GM21723 (cell line): ENCODE results near the gene JMJD1C.
A peak's percentile ranks its signal among the peaks of the same experiment; 100 is the strongest.

Experiments
- ATAC-seq: cut with Tn5 transposase; IDR thresholded peaks from one replicate; pipeline ENCODE4 v1.9.1; 2021; ENCODE audit warnings: mild to moderate bottlenecking, moderate library complexity; ENCODE audit not compliant: unreplicated experiment

The JMJD1C gene

DNA sequence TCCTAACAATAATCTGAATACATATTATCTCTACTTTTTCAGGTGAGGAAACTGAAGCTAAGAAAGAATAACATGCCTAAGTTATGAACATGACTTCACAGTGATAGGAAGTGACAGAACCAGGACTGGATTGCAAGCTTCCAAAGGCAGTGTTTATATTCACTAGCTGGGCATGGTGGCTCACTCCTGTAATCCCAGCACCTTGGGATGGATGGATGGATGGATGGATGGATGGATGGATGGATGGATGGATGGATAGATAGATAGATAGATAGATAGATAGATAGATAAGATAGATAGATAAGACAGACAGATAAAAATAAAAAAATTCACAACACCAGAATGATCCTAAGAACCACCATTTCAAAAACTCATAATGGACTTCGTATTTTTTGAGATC lies 18.2 kb upstream of the JMJD1C start:
- ATAC-seq: no peak

DNA sequence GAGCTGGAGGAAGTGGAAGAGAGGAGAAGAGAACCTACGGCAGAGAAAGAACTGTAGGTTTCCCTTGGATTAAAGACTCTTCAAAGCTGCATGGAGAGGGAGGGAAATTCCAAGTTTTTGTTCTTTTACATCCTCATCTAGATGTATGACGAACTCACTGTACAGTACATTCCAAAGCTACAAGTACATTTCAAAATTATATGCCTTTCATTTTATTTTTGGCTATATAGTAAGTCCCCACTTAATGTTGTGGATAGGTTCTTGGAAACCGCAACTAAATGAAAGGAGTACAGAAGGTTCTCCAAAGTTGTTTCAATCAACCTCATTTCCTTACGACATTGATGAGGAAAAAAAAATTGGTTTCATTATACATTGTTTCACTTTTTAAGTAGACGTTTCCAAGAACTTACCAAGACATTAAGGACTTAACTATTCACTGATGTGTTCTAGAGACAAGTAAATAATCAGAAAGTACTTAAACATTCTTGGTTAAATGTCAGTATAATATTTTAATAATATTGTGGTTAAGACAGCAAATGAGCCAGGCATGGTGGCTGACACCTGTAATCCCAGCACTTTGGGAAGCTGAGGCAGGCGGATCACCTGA lies 16.1 kb upstream of the JMJD1C start:
- no peak for ATAC-seq

DNA sequence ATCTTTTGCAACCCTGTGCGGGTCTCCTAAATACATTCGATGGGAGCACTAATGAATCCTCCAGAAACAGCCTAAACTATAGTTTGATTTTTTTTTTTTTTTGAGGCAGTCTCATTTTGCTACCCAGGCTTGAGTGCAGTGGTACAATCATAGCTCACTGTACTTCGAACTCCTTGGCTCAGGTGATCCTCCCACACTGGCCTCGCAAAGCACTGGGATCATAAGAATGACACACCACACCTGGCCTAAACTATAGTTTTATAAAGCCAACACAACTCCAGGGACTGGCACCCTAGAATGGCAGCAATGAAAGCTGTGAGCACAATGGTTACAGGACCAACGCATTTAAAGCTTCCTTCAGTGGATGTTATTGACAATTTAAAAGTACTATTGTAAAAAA lies 14.5 kb upstream of the JMJD1C start:
- no peak for ATAC-seq

DNA sequence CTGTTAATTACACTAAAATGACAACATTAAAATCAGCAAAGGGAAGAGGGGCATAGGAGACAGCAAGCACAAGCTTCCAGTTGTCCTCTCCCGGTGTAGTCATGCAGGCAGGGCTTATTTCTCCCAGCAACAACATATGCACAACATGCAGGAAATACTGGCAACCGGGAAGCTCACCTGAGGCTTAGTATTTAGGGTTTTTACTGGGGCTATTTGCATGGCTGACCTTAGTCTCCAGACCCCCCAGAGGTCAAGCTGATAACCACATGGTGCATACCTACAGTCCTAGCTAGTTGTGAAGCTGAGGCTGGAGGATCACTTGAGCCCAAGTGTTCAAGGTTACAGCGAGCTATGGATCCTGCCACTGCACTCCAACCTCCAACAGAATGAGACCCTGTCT lies 12.8 kb upstream of the JMJD1C start:
- ATAC-seq: no peak

DNA sequence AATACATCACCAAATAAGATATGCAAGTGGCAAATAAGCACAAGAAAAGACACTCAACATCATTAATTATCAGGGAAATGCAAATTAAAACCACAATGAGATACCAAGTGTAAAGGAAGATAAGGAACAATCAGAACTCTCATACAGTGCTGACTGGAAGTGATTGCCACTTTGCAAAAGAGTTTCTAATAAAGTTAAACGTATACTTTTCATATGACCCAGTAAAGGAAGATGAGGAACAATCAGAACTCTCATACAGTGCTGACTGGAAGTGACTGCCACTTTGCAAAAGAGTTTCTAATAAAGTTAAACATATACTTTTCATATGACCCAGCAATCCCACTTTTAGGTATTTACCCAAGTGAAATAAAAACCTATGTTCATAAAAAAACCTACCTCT lies 12.2 kb upstream of the JMJD1C start:
- no peak for ATAC-seq

DNA sequence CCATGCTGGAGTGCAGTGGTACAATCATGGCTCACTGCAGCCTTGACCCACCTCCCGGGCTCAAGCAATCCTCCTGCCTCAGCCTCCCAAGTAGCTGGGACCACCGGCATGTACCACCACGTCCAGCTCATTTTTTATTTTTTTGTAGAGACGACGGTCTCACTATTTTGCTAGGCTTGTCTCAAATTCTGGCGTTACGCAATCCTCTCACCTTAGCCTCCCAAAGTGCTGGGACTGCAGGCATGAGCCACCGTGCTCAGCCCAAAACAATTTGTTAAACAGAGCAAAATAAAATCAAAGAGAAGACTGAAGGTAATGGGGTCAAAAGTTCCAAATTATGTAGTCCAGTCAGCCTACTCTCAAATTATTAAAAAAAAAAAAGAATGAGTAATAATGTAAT lies 8.7 kb upstream of the JMJD1C start:
- ATAC-seq: no peak

DNA sequence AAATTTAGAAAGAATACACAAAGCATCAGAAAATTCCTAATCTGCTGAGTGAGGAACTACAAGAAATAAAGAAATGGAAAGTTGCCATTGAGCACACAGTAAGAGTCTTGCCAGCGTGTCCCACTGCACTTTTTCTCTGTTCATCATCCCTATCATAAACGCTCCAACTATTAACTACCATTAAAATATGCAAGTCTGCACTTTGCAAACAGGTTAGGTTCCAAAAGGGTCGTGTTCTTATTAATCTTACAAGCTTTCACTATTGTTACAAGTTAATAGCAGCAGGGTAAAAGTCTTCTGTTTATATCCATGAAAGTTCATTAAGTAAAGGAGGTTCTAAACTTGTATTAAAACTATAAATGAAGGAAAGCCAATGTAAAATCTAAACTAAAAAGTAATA lies 5.2 kb upstream of the JMJD1C start:
- no peak for ATAC-seq

DNA sequence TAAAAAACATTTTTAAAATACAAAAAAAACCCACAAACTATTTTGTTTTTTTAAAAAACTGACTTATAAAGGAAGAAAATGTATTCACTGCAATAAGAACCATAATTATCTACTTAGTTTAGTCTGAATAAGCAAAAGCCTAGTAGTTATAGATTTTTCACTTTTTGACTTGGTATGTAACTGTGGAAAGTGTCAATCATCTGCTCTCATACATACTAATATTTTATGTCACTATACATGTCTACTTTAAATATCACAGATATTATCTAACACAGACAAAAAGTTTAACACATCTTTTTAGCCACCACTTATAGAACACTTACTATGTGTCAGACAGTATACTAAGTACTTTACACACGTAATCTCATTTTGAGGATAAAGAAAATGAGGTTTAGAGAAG lies 3.2 kb upstream of the JMJD1C start:
- no peak for ATAC-seq

DNA sequence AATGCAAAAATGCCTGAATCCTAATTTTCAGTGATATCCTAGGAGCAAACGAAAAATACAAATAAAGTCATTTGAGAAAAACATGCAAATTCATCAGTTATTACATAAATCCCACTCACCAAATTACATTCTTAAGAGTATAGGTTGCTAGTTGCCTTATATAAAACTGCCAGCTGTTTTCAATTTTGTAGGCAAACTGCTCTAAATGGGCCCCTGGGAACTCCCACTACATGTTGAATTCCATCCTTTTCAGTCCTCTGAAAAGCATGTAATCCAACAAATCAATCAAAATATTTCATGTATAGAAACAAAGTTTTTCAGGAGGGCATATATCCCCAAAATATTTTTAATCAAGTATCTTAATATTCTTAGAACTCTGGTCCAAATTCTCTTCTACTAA lies 2.1 kb upstream of the JMJD1C start:
- ATAC-seq: no peak

DNA sequence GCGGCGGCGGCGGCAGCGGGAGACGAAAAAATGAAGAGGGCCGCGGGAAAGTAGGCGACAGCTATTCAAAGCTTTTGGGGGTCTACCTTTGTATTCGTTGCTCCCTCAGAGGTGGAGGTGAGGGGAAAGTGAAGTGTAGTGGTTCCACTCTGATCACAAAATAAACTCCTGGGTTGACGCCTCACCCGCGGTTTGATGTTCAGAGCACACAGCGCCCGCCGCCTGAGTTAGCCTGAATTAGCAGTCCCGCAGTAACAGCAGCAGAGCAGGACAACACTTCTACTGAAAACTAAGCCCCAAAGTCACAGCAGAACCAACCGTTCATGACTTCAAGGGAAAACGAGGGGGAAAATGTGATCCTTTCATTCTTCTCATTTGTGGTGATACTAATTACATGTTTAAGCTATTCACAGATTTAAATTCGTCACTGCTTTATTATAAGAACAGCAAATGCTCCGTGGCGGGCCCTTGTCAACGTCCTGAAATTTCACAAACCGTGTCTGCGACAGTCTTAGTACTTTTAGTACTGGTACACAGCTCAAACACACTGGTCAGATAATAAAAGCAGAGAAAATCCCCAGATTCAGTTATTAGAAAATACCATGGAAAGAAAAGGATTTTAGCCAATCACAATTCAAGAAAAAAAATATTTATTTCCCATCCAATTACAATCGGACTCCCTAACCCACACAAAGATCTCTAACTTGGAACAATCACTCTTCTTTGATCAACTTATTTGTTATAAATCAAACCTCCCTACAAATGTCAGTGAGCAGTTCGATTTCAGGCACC lies 563 bp upstream of the JMJD1C start:
- peak; percentile 31 for ATAC-seq

DNA sequence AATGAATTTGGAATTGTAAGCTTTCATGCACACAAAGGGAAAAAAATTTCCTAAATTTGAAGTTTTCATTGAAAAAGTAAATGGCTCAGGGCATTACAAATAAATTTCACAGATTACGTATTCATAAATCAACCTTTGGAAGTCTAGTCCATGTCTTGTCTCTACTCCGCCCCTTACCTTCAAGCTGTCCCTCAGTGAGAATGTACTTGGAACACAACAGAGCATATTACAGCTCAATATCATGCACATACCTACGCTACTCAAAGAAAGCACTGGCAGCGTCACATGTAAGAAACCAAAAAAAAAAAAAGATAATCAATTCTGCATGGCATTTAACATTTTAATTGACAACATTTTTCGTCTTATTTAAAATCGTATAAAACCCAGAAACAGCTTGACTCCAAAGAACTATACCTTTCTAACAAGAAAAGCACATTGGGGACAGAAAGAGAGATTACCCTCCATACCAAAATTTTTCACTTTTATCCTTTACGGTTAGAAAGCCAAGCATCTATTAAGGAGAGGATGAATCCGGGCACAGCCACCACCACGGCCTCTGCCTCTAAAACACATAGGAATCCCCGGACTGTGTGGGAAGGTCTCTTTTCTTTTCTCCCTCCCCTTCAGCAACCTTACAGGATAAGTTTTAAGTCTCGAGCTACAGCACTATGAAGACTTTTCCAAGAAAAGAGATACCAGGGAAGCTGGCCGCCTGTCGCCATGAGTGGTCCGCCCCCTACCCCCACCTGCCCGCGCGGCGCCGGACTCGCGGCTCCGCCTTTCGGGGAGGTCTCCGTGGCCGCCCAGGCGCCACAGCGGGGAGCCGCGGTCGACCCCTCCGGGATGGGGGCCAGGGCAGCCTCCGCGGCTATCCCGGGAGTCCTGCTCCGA lies 1.1 kb downstream of the JMJD1C start:
- peak; percentile 60 for ATAC-seq

DNA sequence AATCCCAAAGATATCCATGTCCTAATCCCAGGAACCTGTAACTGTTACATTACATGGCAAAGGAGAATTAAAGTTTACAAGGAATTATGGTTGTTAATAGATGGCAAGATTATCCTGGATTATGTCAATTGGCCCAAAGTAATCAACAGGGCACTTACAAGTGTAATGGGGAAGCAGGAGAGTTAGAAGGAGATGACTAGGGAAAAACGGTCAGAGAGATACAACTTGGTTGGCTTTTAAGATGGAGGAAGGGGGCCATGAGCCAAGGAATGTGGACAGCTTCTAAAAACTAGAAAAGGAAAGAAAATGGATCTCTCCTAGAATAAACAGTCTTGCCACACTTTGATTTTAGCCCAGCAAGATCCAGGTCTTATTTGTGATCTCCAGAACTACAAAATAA lies 3.3 kb downstream of the JMJD1C start:
- ATAC-seq: no peak

DNA sequence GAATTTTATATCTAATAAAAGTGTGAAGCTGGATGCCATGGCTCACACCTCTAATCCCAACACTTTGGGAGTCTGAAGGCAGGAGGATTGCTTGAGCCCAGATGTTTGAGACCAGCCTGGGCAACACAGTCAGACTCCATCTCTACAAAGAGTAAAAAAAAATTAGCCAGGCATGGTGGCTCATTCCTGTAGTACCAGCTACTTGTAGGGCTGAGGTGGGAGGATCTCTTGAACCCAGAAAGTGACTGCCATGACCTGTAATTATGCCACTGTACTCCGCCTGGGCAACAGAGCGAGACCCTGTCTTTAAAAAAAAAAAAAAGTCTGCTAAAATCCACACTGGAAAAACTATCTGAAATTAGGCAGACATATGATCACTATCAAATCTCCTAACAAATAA lies 7.6 kb downstream of the JMJD1C start:
- ATAC-seq: no peak

DNA sequence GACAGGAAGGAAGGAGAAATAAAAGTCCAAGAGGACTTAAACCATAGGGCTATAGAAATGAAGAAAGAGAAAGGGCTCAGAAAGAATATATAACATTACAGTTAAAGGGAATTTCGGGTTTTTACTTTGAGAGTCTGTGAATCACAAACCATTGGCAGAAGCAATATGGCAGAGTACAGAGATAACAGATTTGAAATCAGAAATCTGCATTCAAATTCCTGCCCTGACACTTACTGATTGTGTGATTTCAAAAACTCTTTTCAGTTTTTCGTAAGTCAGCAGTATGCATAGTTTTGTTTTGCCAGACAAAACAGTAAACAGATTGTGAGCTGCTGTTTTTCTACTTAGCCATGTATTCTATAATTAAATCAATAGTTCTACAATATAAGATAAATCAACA lies 8.2 kb downstream of the JMJD1C start:
- ATAC-seq: no peak

DNA sequence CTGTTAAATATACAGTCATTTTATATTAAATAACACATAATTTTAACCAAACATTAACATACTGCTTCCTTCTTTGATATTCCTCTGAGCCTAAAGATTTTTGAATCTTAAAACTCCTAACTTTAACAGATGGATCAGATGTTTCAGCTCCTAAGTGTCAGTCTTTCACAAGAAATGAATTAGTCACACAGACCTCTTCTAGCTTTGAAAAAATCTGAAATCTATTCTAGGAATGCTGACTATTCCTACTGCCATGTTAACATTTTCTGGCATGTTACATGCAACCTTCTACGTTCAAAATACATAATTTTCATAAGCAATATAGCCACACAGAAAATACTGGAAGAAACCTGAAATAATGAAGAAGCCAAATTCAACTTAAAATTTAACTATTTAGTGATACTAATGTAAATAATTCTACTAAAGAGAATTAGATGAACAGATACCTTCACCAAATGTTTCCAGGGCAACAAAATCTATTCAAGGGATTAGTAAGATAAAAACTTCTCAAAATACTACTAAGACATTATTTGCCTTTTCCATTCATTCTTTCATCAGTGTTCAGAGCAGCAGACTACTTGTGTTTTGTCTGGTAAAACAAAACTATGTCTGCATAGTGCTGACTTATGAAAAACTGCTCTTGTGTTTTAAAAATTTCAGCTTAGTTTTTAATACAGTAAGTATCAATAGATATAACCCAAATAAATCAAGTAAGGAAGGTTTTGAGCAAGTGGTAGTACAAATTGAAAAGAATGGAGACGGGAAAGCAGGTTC lies 9.2 kb downstream of the JMJD1C start:
- no peak for ATAC-seq

DNA sequence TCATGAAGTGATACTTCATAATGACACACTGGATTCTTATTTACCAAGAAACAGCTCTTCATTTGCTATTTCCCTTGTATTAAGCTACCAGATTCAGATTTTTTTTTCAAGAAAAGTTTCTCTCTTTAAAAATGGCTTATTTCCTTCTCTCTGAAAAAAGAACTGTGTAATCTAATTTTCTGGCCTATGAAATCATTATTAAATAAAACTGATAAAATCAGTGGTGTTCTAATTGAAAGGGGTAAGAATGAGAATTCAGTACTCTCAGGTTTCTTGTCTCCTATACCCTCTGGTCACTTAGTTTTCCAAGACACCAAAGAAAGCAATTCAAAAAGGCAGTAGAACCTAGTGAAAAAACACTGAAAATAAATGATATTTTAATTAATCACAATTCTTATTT lies 10.3 kb downstream of the JMJD1C start:
- ATAC-seq: no peak

DNA sequence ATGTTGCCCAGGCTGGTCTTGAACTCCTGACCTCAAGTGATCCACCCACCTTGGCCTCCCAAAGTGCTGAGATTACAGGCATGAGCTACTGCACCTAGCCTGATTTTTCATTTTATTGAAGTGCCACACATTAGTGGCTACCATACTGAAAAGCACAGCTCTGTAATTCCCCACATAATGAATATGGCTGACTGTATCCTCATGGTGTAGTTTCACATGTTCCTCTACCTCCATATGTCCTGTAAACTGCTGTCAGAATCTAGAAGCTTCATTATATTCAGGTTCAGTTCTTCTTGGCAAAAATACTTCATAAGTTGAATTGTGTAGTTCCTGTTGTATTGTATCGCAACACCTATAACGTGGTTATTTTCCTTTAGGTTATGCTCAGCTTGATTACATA lies 11.1 kb downstream of the JMJD1C start:
- no peak for ATAC-seq

DNA sequence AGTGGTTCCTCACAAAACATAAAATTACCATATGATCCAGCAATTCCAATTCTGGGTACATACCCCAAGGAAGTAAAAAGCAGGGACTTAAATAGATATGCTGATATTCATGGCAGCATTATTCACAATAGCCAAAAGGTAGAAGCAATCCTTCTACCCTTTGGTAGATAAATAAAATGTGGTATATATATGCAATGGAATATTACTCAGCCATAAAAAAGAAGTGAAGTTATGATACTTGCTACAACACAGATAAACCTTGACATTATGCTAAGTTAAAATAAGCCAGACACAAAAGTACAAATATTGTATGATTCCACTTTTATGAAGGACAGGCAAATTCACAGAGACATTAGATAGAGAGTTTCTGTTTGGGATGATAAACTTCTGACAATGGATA lies 13.3 kb downstream of the JMJD1C start:
- ATAC-seq: no peak

DNA sequence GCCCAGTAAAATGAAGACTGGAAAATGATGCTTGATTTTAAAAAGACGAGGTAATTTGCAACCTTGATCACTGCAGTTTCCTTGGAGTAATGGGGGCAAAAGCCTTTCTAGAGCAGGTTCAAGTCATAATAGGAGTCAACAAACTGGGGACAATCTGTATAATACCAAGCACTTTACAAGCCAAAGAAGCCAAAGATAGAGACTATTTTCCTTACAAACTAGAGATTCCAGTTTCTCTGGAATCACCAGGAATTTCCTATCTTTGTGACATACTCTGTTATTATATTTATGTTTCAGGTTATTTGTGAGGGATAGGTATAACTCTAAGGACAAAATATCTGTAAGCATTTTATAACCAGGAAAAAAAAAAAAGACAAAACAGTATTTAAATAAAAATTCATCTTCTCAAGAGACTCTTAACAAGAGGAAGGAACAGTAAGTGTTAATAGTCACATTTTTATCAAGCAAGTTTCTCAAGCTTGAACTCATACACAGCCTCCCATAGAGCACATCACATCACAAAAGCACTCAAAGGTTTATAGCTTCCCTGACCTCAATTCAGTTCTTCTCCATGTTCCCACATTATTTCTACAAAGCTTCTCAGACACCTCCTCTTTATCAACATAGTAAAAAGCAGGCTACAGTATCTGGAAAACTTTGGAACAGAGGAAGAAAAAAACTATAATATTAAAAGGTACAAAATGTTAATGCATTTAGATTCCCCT lies 18.9 kb downstream of the JMJD1C start:
- no peak for ATAC-seq

DNA sequence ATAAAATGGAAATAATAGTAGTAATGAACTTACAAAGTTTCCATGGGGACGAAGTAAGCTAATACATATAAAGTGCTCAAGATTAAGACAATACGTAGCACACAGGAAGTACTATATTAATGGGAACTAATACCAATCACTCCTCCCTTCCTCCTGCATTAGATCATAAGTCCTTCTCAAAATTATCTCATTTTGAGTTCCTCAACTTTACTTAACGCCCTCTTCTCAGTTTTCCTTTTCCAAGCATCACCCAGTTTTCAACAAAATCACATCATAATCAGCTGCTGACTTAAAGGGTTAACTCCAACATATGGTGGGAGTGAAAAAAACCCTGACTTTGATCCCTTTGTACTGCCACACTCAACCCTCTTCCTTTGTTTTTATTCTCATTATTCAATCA lies 24.4 kb downstream of the JMJD1C start:
- no peak for ATAC-seq
